D721Med (cell line): ENCODE measurements around the gene BCAS4.

ENCODE experiments used
- DNase-seq: peaks from one replicate; pipeline ENCODE4 v3.0.0; 2011; ENCODE audit warnings: low spot score; ENCODE audit not compliant: insufficient read length
- FAIRE-seq: peaks from 2 replicates; lab custom pipeline; 2011; peaks lifted over from hg19 to GRCh38; lab: Jason Lieb, UNC
- TF ChIP-seq, protein P1 (sequence below): IDR thresholded peaks from 2 replicates; pipeline ENCODE4 v1.5.1; 2012; ENCODE audit warnings: mild to moderate bottlenecking, control low read depth; ENCODE audit not compliant: insufficient read depth; ENCODE audit errors: missing control alignments

Gene BCAS4

DNA sequence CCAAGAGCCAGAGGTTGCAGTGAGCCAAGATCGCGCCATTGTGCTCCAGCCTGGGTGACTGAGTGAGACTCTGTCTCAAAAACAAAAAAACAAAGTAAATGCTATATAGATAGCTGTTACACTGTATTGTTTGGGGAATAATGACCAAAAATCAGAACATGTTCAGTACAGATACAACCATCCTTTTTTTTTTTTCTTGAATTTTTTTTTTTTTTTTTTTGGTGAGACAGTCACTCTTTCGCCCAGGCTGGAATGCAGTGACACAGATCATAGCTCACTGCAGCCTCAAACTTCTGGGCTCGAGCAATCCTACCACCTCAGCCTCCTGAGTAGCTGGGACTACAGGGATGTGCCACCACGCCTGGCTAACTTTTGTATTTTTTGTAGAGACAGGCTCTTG is 63.7 kb downstream of the BCAS4 start:
- FAIRE-seq (no peak), DNase-seq (no peak)
- TF ChIP-seq, protein P1, sequence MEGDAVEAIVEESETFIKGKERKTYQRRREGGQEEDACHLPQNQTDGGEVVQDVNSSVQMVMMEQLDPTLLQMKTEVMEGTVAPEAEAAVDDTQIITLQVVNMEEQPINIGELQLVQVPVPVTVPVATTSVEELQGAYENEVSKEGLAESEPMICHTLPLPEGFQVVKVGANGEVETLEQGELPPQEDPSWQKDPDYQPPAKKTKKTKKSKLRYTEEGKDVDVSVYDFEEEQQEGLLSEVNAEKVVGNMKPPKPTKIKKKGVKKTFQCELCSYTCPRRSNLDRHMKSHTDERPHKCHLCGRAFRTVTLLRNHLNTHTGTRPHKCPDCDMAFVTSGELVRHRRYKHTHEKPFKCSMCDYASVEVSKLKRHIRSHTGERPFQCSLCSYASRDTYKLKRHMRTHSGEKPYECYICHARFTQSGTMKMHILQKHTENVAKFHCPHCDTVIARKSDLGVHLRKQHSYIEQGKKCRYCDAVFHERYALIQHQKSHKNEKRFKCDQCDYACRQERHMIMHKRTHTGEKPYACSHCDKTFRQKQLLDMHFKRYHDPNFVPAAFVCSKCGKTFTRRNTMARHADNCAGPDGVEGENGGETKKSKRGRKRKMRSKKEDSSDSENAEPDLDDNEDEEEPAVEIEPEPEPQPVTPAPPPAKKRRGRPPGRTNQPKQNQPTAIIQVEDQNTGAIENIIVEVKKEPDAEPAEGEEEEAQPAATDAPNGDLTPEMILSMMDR = no peak

DNA sequence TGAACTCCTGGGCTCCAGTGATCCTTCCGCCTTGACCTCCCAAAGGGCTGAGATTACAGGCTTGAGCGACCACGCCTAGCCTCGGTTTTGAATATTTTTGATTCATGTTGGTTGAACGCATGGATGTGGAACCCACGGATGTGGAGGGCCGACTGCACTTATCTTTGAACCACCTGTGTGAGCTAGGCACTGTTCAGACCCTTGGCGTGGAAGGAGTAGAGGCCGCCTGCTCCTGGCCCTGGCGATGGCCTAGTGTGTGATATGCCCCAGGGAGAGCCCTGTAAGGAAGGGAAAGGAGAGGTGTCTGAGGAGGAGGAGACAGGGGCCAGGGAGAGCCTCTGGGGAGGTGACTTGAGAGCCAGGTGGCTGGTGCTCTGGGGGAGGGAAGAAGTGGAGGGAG is 64.3 kb downstream of the BCAS4 start:
- TF ChIP-seq, protein P1 = no peak

DNA sequence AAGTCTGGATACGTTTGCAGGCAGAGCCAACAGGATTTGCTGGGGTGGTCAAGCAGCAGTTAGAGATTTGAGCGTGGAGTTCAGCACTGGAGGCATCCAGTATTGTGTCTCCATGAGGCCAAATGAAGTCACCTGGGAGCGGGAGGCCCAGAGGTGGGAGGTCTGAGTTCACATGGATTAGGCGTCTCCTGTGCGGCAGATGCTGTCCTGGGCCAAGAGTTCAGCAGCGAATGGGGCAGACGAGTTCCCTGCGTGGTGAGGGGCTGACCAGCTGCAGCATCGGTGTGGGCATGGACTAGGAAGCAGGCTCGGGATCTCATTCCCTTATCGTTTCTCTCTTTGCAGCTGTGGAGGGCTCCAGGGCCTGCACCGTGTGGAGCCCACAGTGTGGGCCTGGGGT is 66.2 kb downstream of the BCAS4 start:
- no peak for FAIRE-seq

More for the DNA sequence above, 64.3 kb downstream of the BCAS4 start:
- DNase-seq (no peak), FAIRE-seq (no peak)

DNA sequence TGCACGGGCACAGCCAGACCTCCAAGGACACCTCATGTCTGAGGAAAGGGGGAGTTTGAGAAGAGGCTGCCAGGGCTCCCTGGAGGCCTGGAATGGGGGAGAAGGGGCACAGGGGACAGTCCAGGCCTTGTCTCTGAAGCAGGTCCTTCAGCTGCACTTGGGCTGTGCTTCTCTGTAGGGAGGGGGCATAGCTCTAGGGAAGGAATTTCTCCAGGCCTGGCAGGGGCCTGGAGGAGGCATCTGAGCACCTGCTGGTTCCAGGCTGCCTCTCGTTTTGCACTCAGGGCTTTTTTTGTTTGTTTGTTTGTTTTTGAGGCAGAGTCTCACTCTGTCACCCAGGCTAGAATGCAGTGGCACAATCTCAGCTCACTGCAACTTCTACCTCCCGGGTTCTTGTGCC is 67.7 kb downstream of the BCAS4 start:
- TF ChIP-seq, protein P1 = no peak
- DNase-seq (no peak), FAIRE-seq (no peak)

More for the DNA sequence above, 66.2 kb downstream of the BCAS4 start:
- DNase-seq = no peak
- TF ChIP-seq, protein P1 = no peak

DNA sequence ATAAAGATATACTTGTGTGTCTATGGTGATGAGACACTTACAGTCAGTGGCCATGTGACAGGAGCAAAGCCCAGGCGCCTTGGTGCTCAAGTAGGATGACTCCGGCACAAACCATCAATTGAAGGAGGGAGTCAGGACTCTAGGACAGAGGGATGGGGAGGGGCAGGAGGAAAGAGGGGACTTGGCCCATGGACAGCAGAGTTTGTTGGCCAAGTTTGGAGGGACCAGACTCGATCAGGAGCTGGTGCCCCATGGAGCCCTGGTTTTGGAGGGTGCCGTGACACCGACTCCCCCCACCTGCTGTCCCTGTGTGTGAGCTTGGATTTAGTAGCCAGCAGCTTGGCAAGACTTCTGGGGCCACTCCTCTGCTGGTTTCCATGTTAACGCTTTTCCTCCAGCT is 70.3 kb downstream of the BCAS4 start:
- no peak for FAIRE-seq
- DNase-seq = no peak
- TF ChIP-seq, protein P1 = no peak

DNA sequence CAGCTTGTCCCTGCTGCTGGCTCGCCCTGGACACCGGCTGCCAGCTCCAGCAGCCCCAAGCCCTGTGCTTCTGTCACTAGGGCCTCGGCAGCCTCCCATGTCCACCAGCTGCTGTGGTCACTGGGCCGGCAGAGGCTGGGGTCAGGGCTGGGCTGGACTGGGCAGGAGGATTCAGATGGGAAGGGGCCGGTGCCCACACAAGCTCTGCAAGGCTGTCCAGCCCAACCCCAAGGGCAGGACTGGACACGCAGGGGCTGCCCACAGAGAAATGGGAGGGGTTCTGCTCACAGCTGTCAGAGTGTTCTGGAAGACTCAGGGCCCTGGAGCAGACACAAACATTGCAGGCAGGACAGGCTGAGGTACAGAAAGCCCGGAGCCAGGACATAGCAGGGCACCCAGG is 70.7 kb downstream of the BCAS4 start:
- TF ChIP-seq, protein P1 = no peak
- DNase-seq (no peak), FAIRE-seq (no peak)

DNA sequence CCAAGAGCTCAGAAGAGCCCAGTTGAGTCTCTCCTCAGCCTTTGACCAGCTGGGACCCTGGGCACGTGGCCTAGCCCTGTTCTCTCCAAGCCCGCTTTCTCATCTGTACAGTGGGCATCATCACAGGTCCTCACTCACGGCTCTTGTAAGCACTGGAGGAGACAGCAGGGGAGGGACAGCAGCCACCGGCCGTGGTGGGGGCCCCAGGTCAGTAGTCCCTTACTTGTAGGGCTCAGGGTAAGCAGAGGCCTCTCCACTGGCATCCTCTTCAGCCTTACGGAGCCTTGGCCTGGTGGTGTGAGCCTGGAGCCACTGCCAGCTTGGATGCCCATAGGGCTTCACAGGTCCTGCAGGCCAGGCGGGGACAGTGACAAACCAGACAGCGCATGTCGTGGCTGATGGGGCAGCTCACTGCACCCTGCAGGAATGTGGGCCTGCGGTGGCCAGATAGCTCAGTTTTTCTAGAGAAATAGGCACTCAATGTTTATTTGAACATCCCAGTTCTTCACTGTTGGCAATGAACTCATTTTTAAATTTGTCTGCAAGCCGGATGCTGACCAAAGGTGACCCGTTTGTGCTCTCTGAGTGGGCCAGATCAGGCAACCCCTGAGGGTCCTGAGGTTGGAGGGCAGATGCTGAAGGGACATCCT is 71.3 kb downstream of the BCAS4 start:
- no peak for FAIRE-seq

More for the DNA sequence above, 71.3 kb downstream of the BCAS4 start:
- DNase-seq = no peak
- TF ChIP-seq, protein P1 = no peak
